HCEC 1CT (cell line): Measurements from ENCODE around the gene LOC128125822.
"Not testable (repeated sequence)": the region's sequence is repeated elsewhere in the genome, so short reads cannot be mapped to it uniquely, and the experiment has no call there.

Source experiments
- DNase-seq: peaks from one replicate; pipeline ENCODE4 v3.0.0-alpha.2; 2017

The LOC128125822 gene

GRCh38 chr6:63572044-63572746, at the start of gene LOC128125822, which contains the start of gene PTP4A1:
Gene LOC128125822, plus strand, starts transcription at chr6:63572480.
Gene PTP4A1, plus strand, starts transcription at chr6:63572480. Its CDS starts 4,401 bp downstream, at chr6:63576881.
- DNase-seq: peak; percentile 96

GRCh38 chr6:63522911-63523287, 49.4 kb upstream of the LOC128125822 start:
- DNase-seq: not testable (repeated sequence)

GRCh38 chr6:63523630-63524029, 48.6 kb upstream of the LOC128125822 start:
- DNase-seq: no peak

GRCh38 chr6:63525186-63525878, 46.9 kb upstream of the LOC128125822 start:
- no peak for DNase-seq

GRCh38 chr6:63526931-63527330, 45.3 kb upstream of the LOC128125822 start:
- no peak for DNase-seq

GRCh38 chr6:63527658-63528514, 44.4 kb upstream of the LOC128125822 start:
- peak; percentile 93 for DNase-seq

- DNase-seq: no peak
These were observed 42.8 kb upstream of the LOC128125822 start for GRCh38 chr6:63529498-63529897.

- no peak for DNase-seq
These were observed 42.1 kb upstream of the LOC128125822 start for GRCh38 chr6:63530182-63530581.

- no peak for DNase-seq
These were observed 41.3 kb upstream of the LOC128125822 start for GRCh38 chr6:63530991-63531390.

- DNase-seq: no peak
These were observed 39.3 kb upstream of the LOC128125822 start for GRCh38 chr6:63533026-63533425.

- no peak for DNase-seq
These were observed 38.3 kb upstream of the LOC128125822 start for GRCh38 chr6:63533952-63534351.

GRCh38 chr6:63537201-63537958, 34.9 kb upstream of the LOC128125822 start:
- no peak for DNase-seq

GRCh38 chr6:63537959-63538300, 34.4 kb upstream of the LOC128125822 start:
- DNase-seq: no peak

GRCh38 chr6:63538550-63538949, 33.7 kb upstream of the LOC128125822 start:
- DNase-seq: no peak

GRCh38 chr6:63543001-63543400, 29.3 kb upstream of the LOC128125822 start:
- DNase-seq: no peak

- DNase-seq: no peak
These were observed 28.3 kb upstream of the LOC128125822 start for GRCh38 chr6:63543982-63544381.

GRCh38 chr6:63546236-63546635, 26.0 kb upstream of the LOC128125822 start:
- no peak for DNase-seq

GRCh38 chr6:63546697-63547096, 25.6 kb upstream of the LOC128125822 start:
- DNase-seq: no peak

- DNase-seq: no peak
These were observed 23.2 kb upstream of the LOC128125822 start for GRCh38 chr6:63549076-63549475.

- DNase-seq: no peak
These were observed 19.1 kb upstream of the LOC128125822 start for GRCh38 chr6:63553208-63553607.

- DNase-seq: no peak
These were observed 18.4 kb upstream of the LOC128125822 start for GRCh38 chr6:63553900-63554299.

GRCh38 chr6:63554782-63555181, 17.5 kb upstream of the LOC128125822 start:
- no peak for DNase-seq

GRCh38 chr6:63556369-63556768, 15.9 kb upstream of the LOC128125822 start:
- DNase-seq: no peak
